SK-N-SH (cell line): ENCODE data around the gene PEX14. TPM values are rescaled to one million over a fixed set of nuclear protein-coding genes. Genes with fewer than 3 reads are reported as not detected.
A peak's percentile ranks its signal among the peaks of the same experiment; 100 is the strongest.

Source experiments
- CTCF ChIA-PET: fragments of 300-600, 350-600 bp; formaldehyde crosslinking; extraction: SDS; loops from one replicate; lab custom pipeline; 2021; lab: Yijun Ruan, JAX
- POLR2A ChIA-PET: fragments of 350-600 bp; sonication (Branson Sonifier 250); formaldehyde crosslinking; extraction: SDS; loops from one replicate; lab custom pipeline; 2020; ENCODE audit warnings: antibody characterized with exemption, inconsistent platforms; lab: Yijun Ruan, JAX
- DNase-seq: peaks from one replicate; pipeline ENCODE4 v3.0.0; 2012
- H2AFZ ChIP-seq: fragments of 200-600 bp; sonication (generic); 2 replicates; pipeline ENCODE4 v1.8.1; 2016; ENCODE audit warnings: antibody characterized with exemption, mild to moderate bottlenecking, low read depth
- H3F3A ChIP-seq: fragments of 200-600 bp; sonication (generic); replicated peaks from 2 replicates; pipeline ENCODE3; 2016; ENCODE audit warnings: antibody characterized with exemption, mild to moderate bottlenecking; ENCODE audit not compliant: insufficient read depth
- H3K27ac ChIP-seq, 2 experiments: fragments of 200-500 bp in 1 of 2; fragments of 200-600 bp in 1 of 2; sonication (Bioruptor generic) in 1 of 2; sonication (generic), shearing (Covaris generic) in 1 of 2; 2 replicates each; pipeline versions ENCODE4 v1.5.1 to v1.6.1; 2014 to 2016; ENCODE audit warnings: low read depth in 2 of 2, inconsistent platforms in 1 of 2, low read length in 1 of 2, mild to moderate bottlenecking in 1 of 2, mixed read lengths in 1 of 2
- H3K27me3 ChIP-seq: fragments of 200-600 bp; sonication (generic), shearing (Covaris generic); 2 replicates; pipeline ENCODE4 v1.6.1; 2016; ENCODE audit warnings: mixed run types; ENCODE audit not compliant: insufficient read depth
- H3K36me3 ChIP-seq, 2 experiments: fragments of 200-500 bp in 1 of 2; fragments of 200-600 bp in 1 of 2; sonication (Bioruptor generic) in 1 of 2; sonication (generic) in 1 of 2; replicated peaks in 1 of 2; 2 replicates each; pipeline versions ENCODE3 to v1.5.1; 2014 to 2016; ENCODE audit warnings: low read length in 1 of 2, mild to moderate bottlenecking in 1 of 2; ENCODE audit not compliant: insufficient read depth in 2 of 2, control insufficient read depth in 1 of 2
- H3K4me1 ChIP-seq, 2 experiments: fragments of 200-500 bp in 1 of 2; fragments of 200-600 bp in 1 of 2; sonication (Bioruptor generic) in 1 of 2; sonication (generic), shearing (Covaris generic) in 1 of 2; 2 replicates each; pipeline versions ENCODE4 v1.5.1 to v1.6.1; 2014 to 2016; ENCODE audit warnings: low read depth in 1 of 2, low read length in 1 of 2, mixed run types in 1 of 2; ENCODE audit not compliant: insufficient read depth in 2 of 2, control insufficient read depth in 1 of 2
- H3K4me2 ChIP-seq: fragments of 200-600 bp; sonication (generic), shearing (Covaris generic); 2 replicates; pipeline ENCODE4 v1.6.1; 2017; ENCODE audit warnings: mixed run types
- H3K4me3 ChIP-seq, 2 experiments: fragments of 200-500 bp in 1 of 2; fragments of 200-600 bp in 1 of 2; sonication (Bioruptor generic) in 1 of 2; sonication (generic), shearing (Covaris generic) in 1 of 2; 2 replicates each; pipeline versions ENCODE4 v1.5.1 to v1.8.1; 2014 to 2016; ENCODE audit warnings: low read depth in 2 of 2, inconsistent platforms in 1 of 2, low read length in 1 of 2, mild to moderate bottlenecking in 1 of 2, mixed read lengths in 1 of 2, moderate library complexity in 1 of 2
- H3K79me2 ChIP-seq: fragments of 200-600 bp; sonication (generic); 2 replicates; pipeline ENCODE4 v1.8.1; 2017; ENCODE audit warnings: mild to moderate bottlenecking; ENCODE audit not compliant: insufficient read depth
- H3K9ac ChIP-seq: fragments of 200-600 bp; sonication (generic); 2 replicates; pipeline ENCODE4 v1.6.1; 2017; ENCODE audit warnings: mixed run types
- H3K9me2 ChIP-seq: fragments of 200-600 bp; sonication (generic); 2 replicates; pipeline ENCODE4 v1.6.1; 2017; ENCODE audit warnings: mixed run types
- H3K9me3 ChIP-seq: fragments of 200-600 bp; sonication (generic); 2 replicates; pipeline ENCODE4 v1.6.1; 2017; ENCODE audit warnings: mixed run types, mild to moderate bottlenecking, moderate library complexity
- H4K20me1 ChIP-seq: fragments of 200-600 bp; sonication (generic); 2 replicates; pipeline ENCODE4 v1.6.1; 2017; ENCODE audit warnings: mild to moderate bottlenecking, mixed run types; ENCODE audit not compliant: insufficient read depth
- ELF1 ChIP-seq: IDR thresholded peaks from 2 replicates; pipeline ENCODE4 v1.4.0; 2012
- FOXM1 ChIP-seq: IDR thresholded peaks from 2 replicates; pipeline ENCODE4 v1.4.0; 2012; ENCODE audit warnings: low read depth, mild to moderate bottlenecking
- GATA2 ChIP-seq: sonication (generic); formaldehyde crosslinking; IDR thresholded peaks from 2 replicates; pipeline ENCODE4 v1.5.0; 2020; ENCODE audit warnings: mild to moderate bottlenecking, missing genetic modification reagents
- IRF3 ChIP-seq: fragments of 150-350 bp; IDR thresholded peaks from 2 replicates; pipeline ENCODE4 v1.6.1; 2016; ENCODE audit warnings: mild to moderate bottlenecking, low read depth, low read length
- JUND ChIP-seq: IDR thresholded peaks from 2 replicates; pipeline ENCODE4 v1.4.0; 2012
- PBX3 ChIP-seq: IDR thresholded peaks from 2 replicates; pipeline ENCODE4; 2012
- POLR2AphosphoS5 ChIP-seq: IDR thresholded peaks from 2 replicates; pipeline ENCODE4 v1.6.1; 2012; ENCODE audit warnings: low read depth, low read length
- RAD21 ChIP-seq: IDR thresholded peaks from 2 replicates; pipeline ENCODE4 v1.6.1; 2012; ENCODE audit warnings: mild to moderate bottlenecking, low read length
- SMC3 ChIP-seq: IDR thresholded peaks from 2 replicates; pipeline ENCODE4 v1.6.1; 2012; ENCODE audit warnings: low read depth, low read length, improper control_type of control experiment
- WGBS: methylation state at CpG from one replicate; pipeline ENCODE4 v1.1.6; 2017; ENCODE audit warnings: low lambda C conversion rate; 5-methylcytosine and 5-hydroxymethylcytosine counted together
- polyA plus RNA-seq, 3 experiments: library from polyadenylated mRNA; depleted of rRNA; stranded (reverse); fragments of >200 nt; gene quantifications; 2 replicates each; pipeline ENCODE4 v1.2.3, GENCODE V29; 2012
- TF ChIP-seq, protein P1 (sequence below): IDR thresholded peaks from 2 replicates; pipeline ENCODE4 v1.4.0; 2012; ENCODE audit warnings: low read depth

Gene PEX14
- polyA plus RNA-seq, 1 of the 3 experiments (the other 2 are of a cell fraction) = 36.2 TPM

DNA sequence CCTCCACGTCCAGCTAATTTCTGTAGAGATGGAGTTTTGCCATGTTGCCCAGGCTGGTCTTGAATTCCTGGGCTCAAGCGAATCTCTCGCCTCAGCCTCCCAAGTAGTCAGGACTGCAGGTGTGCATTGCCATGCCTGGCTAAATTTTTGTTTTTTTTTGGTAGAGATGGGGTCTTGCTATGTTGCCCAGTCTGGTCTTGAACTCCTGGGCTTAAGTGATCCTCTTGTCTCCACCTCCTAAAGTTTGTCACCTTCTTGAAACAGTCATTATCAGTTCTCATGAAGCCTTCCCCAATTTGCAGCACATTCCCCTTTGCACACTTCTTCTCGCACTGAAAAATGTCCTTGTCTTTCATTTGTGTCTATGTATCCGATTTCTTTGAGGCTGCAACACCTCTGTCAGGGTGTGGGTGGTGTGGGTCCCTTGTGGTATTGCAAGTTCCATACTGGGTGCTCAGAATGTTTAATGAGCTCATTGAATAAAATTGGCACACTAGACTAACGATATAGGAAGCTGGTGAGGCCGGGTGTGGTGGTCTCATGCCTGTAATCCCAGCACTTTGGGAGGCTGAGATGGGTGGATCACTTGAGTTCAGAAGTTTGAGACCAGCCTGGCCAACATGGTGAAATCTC is 27.8 kb upstream of the PEX14 start:
- POLR2A ChIA-PET = no interaction called here
- Histone ChIP-seq H3K27me3 (no peaks in the 10 kb centered on the region), H3K79me2 (no peaks in the 10 kb centered on the region), H3K4me1 (peaks cover 5 to 12% of the 10 kb centered on the region in 2 experiments), H2AFZ (no peak overlapping the region), H3K4me3 (no peak overlapping the region), H3F3A (peaks cover 13% of the 10 kb centered on the region), H3K27ac (no peak overlapping the region), H3K4me2 (no peak overlapping the region), H3K36me3 (peaks cover 0 to 10% of the 10 kb centered on the region in 2 experiments), H3K9ac (no peak overlapping the region), H3K9me2 (no peaks in the 10 kb centered on the region), H3K9me3 (no peaks in the 10 kb centered on the region), H4K20me1 (no peaks in the 10 kb centered on the region)
- CTCF ChIA-PET = interaction anchor here (0.6 kb wide), 1 partner anchor 12 kb away, joined by 3 read pairs; no protein-coding TSS in a partner anchor
- no peak for DNase-seq
- 93% methylated on average over 7 of the region's 7 CpGs for WGBS
- TF ChIP-seq FOXM1 = no peak

DNA sequence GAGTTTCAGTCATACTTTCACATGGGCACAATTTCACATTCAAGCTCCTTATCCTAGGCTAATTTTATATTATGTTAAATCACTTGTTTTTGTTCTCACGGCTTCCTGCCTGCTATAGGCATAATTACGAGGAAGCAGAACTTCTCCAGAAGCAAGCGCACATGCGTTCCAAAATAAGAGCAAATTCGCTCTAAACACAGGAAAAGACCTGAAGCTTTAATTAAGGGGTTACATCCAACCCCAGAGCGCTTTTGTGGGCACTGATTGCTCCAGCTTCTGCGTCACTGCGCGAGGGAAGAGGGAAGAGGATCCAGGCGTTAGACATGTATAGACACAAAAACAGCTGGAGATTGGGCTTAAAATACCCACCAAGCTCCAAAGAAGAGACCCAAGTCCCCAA is 25.0 kb upstream of the PEX14 start, which contains the start of gene CORT:
Gene CORT (plus strand): TSS at position 281 of the 400 bp plus-strand sequence. CDS start 193 bp downstream, outside the sequence.
- Histone ChIP-seq H3F3A (peaks cover 13% of the 10 kb centered on the region), H3K9me3 (no peaks in the 10 kb centered on the region), H3K36me3 (peaks cover 0 to 5% of the 10 kb centered on the region in 2 experiments), H3K9me2 (no peaks in the 10 kb centered on the region), H3K27me3 (no peaks in the 10 kb centered on the region), H3K79me2 (no peaks in the 10 kb centered on the region), H3K9ac (no peak within 1 kb of the TSS), H3K4me2 (peak within 1 kb of the TSS; percentile 54; the same call in 1 of the 2 replicates), H3K4me1 (peaks cover 5 to 12% of the 10 kb centered on the region in 2 experiments), H2AFZ (no peak within 1 kb of the TSS), H3K4me3 (no peak within 1 kb of the TSS), H4K20me1 (no peaks in the 10 kb centered on the region), H3K27ac (peak within 1 kb of the TSS; percentile 39 to 50; a peak in 3 of 4 replicates)
- CTCF ChIA-PET = interaction anchor here (1.2 to 4.7 kb wide), 3 partner anchors 20 to 418 kb away, joined by 3 to 16 read pairs (median 16); partner anchors contain the start of gene CENPS
- DNase-seq = no peak
- TF ChIP-seq SMC3 (no peak), GATA2 (CRISPR knock-in tag) (no peak), PBX3 (no peak), RAD21 (no peak), JUND (no peak), POLR2AphosphoS5 (no peak), ELF1 (no peak), IRF3 (no peak)
- TF ChIP-seq, protein P1, sequence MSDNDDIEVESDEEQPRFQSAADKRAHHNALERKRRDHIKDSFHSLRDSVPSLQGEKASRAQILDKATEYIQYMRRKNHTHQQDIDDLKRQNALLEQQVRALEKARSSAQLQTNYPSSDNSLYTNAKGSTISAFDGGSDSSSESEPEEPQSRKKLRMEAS = no peak
- WGBS = 99% methylated on average over 10 of the region's 10 CpGs
- POLR2A ChIA-PET = no interaction called here
